Mononuclear cell (primary cell): ENCODE results near the gene DNAH8. TPM values are rescaled to one million over a fixed set of nuclear protein-coding genes. Genes with fewer than 3 reads are reported as not detected.

Source experiments
- H3K27me3 ChIP-seq: 2 replicates; pipeline ENCODE4 v1.6.0; 2011; ENCODE audit warnings: low read length, control low read depth; ENCODE audit not compliant: insufficient read depth
- H3K4me1 ChIP-seq: 2 replicates; pipeline ENCODE4 v1.5.1; 2011; ENCODE audit warnings: mild to moderate bottlenecking, low read length, control low read depth; ENCODE audit not compliant: insufficient read depth
- H3K4me3 ChIP-seq: 2 replicates; pipeline ENCODE4 v1.5.1; 2011; ENCODE audit warnings: mild to moderate bottlenecking, low read length, moderate library complexity
- H3K9me3 ChIP-seq: 2 replicates; pipeline ENCODE4 v1.5.1; 2011; ENCODE audit warnings: low read depth, mild to moderate bottlenecking, control low read depth, low read length
- total RNA-seq: library from RNA; depleted of rRNA; stranded (reverse); fragments of >200 nt; gene quantifications from one replicate; pipeline ENCODE4 v1.2.3, GENCODE V29; 2012

The DNAH8 gene
- total RNA-seq, 1 donor = 0.10 TPM

DNA sequence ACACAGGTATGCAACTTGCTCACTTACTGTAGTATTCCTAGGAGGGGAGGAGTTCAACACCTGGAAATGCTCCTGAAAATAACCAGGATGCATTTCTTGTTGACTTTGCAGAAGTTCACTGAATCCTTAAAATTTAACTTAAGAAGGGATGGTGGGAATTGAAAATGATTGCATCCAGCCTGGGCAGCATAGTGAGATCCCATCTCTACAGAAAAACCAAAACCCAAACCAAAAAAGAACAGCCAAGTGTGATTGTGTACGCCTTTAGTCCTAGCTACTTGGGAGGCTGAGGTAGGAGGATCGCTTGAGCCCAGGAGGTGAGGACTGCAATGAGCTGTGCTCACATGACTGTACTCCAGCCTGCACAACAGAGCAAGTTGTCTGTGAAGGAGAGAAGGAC is 1.7 kb downstream of the DNAH8 start:
- Histone ChIP-seq H3K27me3 (peaks cover 59% of the 10 kb centered on the region), H3K4me3 (no peak overlapping the region), H3K9me3 (no peaks in the 10 kb centered on the region), H3K4me1 (peaks cover 20% of the 10 kb centered on the region)

DNA sequence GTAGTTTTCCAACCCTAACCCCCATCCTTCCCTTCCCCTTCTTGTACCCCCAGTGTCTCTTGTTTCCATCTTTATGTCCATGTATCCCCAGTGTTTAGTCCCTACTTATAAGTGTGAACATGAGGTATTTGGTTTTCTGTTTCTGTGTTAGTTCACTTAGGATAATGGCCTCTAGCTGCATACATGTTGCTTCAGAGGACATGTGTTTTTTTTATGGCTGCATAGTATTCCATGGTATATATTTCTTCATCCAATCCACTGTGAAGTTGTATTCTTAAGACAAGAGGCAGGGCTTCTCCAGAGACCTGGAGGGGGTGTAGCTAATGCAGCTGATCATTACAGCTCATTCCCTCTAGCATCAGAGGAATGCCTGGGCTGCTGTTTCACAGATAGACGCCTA is 4.2 kb downstream of the DNAH8 start:
- Histone ChIP-seq H3K4me1 (peaks cover 12% of the 10 kb centered on the region), H3K27me3 (peaks cover 53% of the 10 kb centered on the region), H3K9me3 (no peaks in the 10 kb centered on the region), H3K4me3 (no peak overlapping the region)

DNA sequence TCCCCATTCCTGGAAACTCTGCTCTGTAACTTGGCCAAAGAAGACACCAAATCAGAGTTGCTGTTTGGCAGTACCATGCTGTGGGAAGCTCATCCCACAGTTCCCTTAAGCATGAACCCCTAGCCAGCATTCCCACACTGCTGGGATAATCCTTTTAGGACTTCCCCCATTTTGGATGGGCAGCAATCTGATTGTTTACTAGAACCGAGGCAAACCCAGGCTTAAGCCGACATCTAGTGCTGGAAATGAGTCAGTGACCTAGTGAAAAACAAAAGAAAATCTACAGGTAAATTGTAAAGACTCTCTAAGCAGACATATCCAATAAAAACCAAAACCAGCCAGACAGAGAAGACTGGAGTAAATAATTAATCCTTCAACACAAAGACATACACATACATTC is 5.2 kb downstream of the DNAH8 start:
- Histone ChIP-seq H3K4me3 (no peak overlapping the region), H3K4me1 (peaks cover 3% of the 10 kb centered on the region), H3K9me3 (no peaks in the 10 kb centered on the region), H3K27me3 (peaks cover 43% of the 10 kb centered on the region)

DNA sequence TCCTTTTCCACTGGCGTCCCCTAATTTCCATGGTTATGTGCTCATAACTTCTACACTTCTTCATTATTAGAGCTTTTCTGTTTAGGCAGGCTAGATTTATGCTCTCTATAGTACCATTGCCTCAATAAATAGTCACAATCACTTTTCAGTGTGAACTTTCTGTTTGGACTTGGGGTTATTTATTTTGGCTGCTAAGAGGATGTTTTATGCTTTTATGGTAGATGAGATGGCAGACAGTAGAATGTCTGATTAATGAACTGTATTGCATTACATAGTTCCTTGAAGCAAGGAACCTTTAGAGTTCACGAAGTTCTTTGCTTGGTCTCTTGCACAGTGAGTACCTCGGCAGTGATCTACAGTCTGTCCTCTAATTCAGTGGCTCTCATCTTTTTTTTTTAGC is 6.9 kb downstream of the DNAH8 start:
- H3K27me3 ChIP-seq = peaks cover 34% of the 10 kb centered on the region
- H3K4me1 ChIP-seq = no peaks in the 10 kb centered on the region
- no peak overlapping the region for H3K4me3 ChIP-seq
- H3K9me3 ChIP-seq = no peaks in the 10 kb centered on the region

DNA sequence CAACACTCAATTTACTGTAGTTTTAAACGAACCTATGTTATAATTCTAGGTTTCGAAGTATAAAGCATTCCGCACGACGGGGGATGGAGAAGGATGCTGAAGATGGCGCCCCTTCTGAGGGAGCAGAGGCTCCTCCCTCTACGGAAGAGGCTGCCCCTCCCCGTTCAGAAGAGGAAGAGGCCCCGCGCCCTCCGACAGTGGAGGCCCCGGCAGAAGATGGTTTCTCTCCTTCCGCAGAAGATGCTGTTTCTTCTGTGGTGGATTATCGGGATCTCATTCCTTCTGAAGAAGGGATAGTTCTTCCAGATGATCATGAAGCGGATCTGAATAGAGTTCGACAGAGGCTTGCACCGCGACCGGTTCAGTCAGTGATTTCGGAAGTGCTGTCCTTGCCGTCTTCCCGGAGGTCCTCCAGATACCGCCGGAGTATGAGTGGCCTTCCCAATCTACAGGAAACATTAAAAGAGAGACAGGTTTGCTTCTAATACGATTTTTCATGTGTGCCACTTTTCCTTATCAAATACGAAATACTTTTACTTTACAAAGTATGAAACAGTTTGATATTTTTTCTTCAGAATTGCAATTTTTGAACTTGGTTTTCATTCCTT is 7.7 kb downstream of the DNAH8 start:
- Histone ChIP-seq H3K4me1 (no peaks in the 10 kb centered on the region), H3K27me3 (peaks cover 28% of the 10 kb centered on the region), H3K9me3 (no peaks in the 10 kb centered on the region), H3K4me3 (no peak overlapping the region)

DNA sequence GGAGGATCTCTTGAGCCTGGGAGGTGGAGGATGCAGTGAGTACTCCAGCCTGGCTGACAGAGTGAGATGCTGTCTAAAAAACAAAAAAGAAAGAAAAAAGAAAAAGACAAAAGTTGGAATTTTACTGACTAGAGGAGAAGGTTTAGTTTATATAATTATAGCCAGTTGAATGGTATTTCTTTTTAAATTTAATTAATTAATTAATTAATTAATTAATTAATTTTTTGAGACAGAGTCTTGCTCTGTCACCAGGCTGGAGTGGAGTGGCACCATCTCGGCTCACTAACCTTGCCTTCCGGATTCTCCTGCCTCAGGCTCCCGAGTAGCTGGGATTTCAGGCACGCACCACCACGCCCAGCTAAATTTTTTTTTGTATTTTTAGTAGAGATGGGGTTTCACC is 8.7 kb downstream of the DNAH8 start:
- H3K9me3 ChIP-seq = no peaks in the 10 kb centered on the region
- H3K27me3 ChIP-seq = peaks cover 19% of the 10 kb centered on the region
- no peak overlapping the region for H3K4me3 ChIP-seq
- H3K4me1 ChIP-seq = no peaks in the 10 kb centered on the region

DNA sequence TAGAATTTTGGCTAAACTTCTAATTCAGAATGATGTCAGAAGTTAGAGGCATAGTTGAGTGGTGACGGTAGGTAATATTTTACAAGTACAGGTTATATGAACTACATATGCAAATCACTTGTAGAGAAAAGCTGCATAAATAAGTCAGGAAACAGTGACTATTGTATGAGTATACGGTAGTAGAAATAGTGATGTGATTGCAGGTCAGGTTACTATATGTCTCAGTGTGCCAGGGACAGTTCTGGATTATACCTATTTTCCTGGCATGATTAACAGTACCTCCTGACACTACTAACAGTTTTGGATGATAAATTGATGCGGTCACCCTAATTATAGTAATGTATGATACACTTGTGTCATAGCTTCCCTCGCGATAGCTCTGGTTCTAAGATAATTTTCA is 9.2 kb downstream of the DNAH8 start:
- Histone ChIP-seq H3K9me3 (no peaks in the 10 kb centered on the region), H3K4me1 (no peaks in the 10 kb centered on the region), H3K4me3 (no peak overlapping the region), H3K27me3 (peaks cover 14% of the 10 kb centered on the region)

DNA sequence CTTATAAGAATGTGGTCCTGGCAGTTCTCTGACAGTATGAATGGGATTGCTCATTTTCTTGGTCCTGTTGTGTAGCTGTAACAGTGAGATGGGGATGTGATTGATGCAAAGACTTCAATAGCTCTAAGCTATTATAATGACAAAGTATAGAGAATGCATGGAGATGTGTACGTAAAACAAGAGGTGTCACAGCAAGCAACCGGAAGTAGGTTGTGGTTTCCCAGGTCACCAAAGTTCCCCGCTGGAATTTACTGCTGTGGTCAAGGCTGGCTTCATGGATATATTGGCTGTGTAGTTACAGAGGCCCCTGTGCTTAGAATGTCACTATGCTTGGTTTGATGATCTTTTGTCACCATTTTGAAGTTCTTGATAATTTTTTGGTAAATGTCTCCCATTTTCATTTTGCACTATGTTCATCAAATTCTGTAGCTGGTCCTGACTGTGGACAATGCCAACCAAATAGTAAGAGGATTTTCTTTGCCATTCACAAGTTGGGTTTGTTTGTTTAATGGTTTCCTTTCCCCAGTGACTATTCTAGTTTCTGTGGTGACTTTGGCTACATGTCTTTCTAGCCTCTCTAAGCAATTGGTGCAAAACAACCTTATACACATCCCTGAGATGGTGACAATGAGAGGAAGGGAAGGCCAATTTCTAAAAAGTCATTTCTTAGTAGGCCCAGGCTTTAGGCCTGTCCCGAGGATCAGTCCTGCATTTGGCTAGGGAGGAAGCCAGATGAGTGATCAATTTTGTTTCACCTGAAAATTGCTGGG is 10.5 kb downstream of the DNAH8 start:
- no peaks in the 10 kb centered on the region for H3K9me3 ChIP-seq
- H3K4me3 ChIP-seq = no peak overlapping the region
- no peaks in the 10 kb centered on the region for H3K4me1 ChIP-seq
- H3K27me3 ChIP-seq = peaks cover 2% of the 10 kb centered on the region

DNA sequence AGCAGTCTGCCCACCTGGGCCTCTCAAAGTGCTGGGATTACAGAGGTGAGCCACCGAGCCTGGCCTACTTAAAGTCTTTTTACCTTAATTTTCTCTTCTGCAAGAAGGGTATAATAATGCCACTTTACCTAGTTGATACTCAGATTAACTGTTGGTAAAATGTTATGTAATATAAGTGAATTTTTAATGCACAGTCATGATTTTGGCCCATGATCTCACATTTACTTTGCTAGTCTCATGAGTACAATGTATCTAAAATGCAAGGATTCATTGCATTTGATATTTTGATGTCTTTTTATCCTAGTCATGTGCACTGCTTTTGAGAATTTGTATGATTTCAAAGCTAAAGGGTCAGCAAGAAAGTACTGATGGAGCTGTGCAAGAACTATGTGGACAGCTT is 13.1 kb downstream of the DNAH8 start:
- Histone ChIP-seq H3K27me3 (no peaks in the 10 kb centered on the region), H3K4me1 (no peaks in the 10 kb centered on the region), H3K9me3 (no peaks in the 10 kb centered on the region), H3K4me3 (no peak overlapping the region)

DNA sequence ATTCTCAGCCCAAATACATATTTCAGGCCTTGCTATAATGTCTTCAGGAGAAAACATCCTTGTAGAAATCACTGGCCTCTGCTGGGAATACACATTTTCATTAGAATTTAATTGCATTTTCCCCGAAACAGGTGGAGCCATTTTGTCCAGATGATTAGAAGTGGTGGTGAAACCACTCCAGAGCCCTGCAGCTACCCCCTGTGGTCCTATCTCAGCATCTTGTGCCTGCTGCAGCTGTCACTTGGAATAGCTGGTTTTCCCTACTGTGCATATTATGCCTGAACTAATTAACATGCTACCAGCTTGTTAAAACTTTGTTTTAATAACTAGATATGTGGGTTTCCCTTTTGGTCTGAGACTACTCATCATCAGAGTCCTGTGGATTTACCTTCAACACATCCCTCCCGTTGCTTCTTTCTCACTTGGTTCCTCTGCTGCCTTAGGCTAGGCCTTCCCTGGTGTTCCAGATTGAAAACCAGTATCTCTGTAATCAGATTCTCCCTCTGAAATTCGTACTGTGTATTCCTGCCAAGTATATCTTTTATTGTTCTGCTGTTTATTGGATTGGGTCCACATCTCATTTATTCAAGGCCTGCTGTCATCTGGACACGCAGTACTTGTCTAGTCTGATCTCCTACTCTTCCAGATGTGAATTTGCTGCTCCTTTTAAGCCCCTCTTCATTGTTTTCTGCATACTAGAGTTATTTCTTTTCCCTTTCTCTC is 15.2 kb downstream of the DNAH8 start:
- Histone ChIP-seq H3K9me3 (no peaks in the 10 kb centered on the region), H3K4me1 (no peaks in the 10 kb centered on the region), H3K27me3 (no peaks in the 10 kb centered on the region), H3K4me3 (no peak overlapping the region)

DNA sequence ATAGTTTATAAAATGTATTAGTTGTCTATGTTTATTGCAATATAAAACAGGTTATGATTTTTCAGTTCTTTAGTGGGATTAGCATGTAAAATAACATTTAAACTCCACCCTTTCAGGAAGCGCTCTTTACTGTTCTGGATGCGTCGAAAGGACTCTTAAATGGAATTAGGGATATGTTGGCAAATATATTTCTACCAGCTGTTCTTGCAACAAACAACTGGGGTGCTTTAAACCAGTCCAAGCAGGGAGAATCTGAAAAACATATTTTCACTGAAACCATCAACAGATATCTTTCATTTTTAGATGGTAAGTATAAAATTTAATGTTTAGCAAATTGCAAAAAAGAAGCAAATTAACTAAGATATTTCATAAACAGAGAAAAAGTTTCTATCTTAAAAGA is 21.8 kb downstream of the DNAH8 start:
- Histone ChIP-seq H3K4me1 (no peaks in the 10 kb centered on the region), H3K27me3 (peaks cover 29% of the 10 kb centered on the region), H3K4me3 (no peak overlapping the region), H3K9me3 (no peaks in the 10 kb centered on the region)

DNA sequence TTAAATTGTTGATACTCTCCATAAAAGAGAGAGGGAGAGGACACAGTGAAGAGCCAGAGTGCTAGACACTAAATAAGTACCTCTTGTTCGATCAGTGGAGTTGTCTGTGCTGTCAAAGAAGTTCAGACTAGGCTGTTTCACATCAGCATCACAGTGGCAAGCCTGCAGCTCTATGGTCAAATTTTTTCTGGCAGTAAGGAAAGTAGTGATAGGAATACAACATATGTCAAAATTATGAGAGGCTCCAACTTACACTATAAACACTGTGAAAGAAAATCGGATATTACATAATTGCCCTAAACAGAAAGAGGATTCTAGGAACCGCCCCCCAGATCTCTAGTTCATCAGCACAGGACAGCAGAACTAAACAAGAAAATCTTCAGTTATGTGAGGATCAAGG is 23.1 kb downstream of the DNAH8 start:
- Histone ChIP-seq H3K4me1 (no peaks in the 10 kb centered on the region), H3K27me3 (peaks cover 31% of the 10 kb centered on the region), H3K9me3 (no peaks in the 10 kb centered on the region), H3K4me3 (no peak overlapping the region)

DNA sequence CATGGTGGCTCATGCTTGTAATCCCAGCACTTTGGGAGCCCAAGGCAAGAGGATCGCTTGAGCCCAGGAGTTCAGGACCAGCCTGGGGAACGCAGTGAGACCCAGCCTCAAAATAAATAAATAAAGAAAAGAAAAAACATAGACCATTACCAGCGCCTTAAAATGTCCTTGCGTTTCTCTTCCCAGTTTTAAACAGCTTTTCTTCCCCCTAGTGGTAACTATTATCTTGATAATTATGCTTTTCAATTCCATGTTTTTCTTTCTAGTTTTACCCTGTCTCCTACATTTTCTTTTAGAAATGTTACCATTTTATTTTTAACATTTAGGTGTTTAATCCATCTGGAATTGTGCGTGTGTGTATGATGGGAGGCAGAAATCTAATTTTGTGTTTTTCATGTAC is 24.4 kb downstream of the DNAH8 start:
- Histone ChIP-seq H3K4me3 (no peak overlapping the region), H3K9me3 (no peaks in the 10 kb centered on the region), H3K4me1 (no peaks in the 10 kb centered on the region), H3K27me3 (peaks cover 33% of the 10 kb centered on the region)

DNA sequence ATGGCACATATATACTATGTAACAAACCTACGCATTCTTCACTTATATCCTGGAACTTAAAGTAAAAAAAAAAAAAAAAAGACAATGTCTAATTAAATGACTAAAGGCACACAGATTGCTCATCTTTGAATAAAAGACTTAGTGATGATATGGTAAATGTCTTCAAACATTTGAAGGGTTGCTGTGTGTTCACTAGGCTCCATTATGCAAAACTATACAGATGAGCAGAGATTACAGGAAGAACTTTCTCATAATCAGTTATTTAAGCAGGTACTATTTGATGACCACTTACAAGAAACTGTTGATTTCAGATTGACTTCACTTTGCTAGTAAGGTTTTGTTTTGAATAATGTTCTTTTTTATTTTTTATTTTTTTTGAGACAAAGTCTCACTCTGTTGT is 34.4 kb downstream of the DNAH8 start:
- no peak overlapping the region for H3K4me3 ChIP-seq
- no peaks in the 10 kb centered on the region for H3K9me3 ChIP-seq
- H3K4me1 ChIP-seq = no peaks in the 10 kb centered on the region
- H3K27me3 ChIP-seq = peaks cover 12% of the 10 kb centered on the region

DNA sequence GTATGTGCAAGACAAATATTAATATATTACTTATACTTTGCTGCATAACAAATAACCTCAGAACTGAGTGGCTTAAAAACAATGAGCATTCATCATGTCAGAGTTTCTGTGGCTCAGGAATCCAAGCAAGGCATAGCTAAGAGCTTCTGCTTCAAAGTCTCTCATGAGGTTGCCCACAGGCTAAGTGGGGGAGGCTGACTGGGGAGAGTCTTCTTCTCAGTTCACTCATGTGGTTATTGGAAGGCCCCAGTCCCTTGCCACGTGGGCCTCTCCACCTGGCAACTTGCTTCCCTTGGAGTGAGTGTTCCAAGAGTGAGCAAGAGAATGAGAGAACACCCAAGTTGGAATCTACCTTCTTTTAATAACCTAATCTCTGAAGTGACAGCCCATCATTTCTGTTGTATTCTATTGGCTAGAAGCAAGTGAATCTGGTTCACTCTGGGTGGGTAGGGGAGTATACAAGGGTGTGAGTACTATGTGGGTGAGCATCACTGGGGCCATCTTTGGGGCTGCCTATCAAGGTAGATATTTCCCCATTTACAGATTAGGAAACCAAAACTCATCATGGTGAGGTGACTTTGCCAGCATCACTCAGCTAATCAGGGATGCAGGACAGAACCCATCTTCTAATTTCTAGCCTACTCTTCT is 36.0 kb downstream of the DNAH8 start:
- H3K27me3 ChIP-seq = peaks cover 6% of the 10 kb centered on the region
- no peak overlapping the region for H3K4me3 ChIP-seq
- H3K9me3 ChIP-seq = no peaks in the 10 kb centered on the region
- H3K4me1 ChIP-seq = no peaks in the 10 kb centered on the region
